OCI-LY3 (cell line): ENCODE data around the gene RTN4IP1.
A peak's percentile ranks its signal among the peaks of the same experiment; 100 is the strongest.
"Not testable (repeated sequence)": the region's sequence is repeated elsewhere in the genome, so short reads cannot be mapped to it uniquely, and the experiment has no call there.

ENCODE experiments used
- H2AFZ ChIP-seq: fragments of 200-600, 300-600 bp; shearing (Covaris generic); 2 replicates; pipeline ENCODE4 v1.6.0; 2014; ENCODE audit warnings: antibody characterized with exemption, low read depth, low read length
- H3K27ac ChIP-seq: fragments of 200-600, 300-600 bp; sonication (generic); 2 replicates; pipeline ENCODE4 v1.5.1; 2014; ENCODE audit warnings: mild to moderate bottlenecking, low read length, moderate library complexity, mixed read lengths
- H3K27me3 ChIP-seq: fragments of 200-600, 300-600 bp; sonication (generic); 2 replicates; pipeline ENCODE4 v1.6.1; 2014; ENCODE audit warnings: low read depth, low read length, mixed read lengths
- H3K36me3 ChIP-seq: fragments of 200-600, 300-600 bp; sonication (generic); replicated peaks from 2 replicates; pipeline ENCODE3; 2014; ENCODE audit warnings: low read depth, low read length, mixed read lengths
- H3K4me1 ChIP-seq: fragments of 300-600, 200-600 bp; sonication (generic); 2 replicates; pipeline ENCODE4 v1.6.1; 2014; ENCODE audit warnings: low read length, mixed read lengths
- H3K4me2 ChIP-seq: fragments of 200-600, 300-600 bp; sonication (generic); 2 replicates; pipeline ENCODE4 v1.6.1; 2014; ENCODE audit warnings: low read length, mixed read lengths
- H3K4me3 ChIP-seq: fragments of 300-600, 200-600 bp; sonication (generic); 2 replicates; pipeline ENCODE4 v1.5.1; 2014; ENCODE audit warnings: antibody characterized with exemption, mild to moderate bottlenecking, low read length, moderate library complexity
- H3K79me2 ChIP-seq: fragments of 300-600, 200-600 bp; shearing (Covaris generic); 2 replicates; pipeline ENCODE4 v1.6.1; 2014; ENCODE audit warnings: mild to moderate bottlenecking, low read length, mixed read lengths
- H3K9ac ChIP-seq: fragments of 300-600, 200-600 bp; shearing (Covaris generic); 2 replicates; pipeline ENCODE4 v1.6.0; 2014; ENCODE audit warnings: mild to moderate bottlenecking, low read length, moderate library complexity
- H3K9me3 ChIP-seq: fragments of 200-600, 300-600 bp; shearing (Covaris generic); 2 replicates; pipeline ENCODE4 v1.6.1; 2014; ENCODE audit warnings: low read length, mixed read lengths; ENCODE audit not compliant: insufficient read depth
- H4K20me1 ChIP-seq: fragments of 200-600, 300-600 bp; sonication (generic); 2 replicates; pipeline ENCODE4 v1.6.1; 2016; ENCODE audit warnings: low read length, mixed read lengths; ENCODE audit not compliant: insufficient read depth
- CTCF ChIP-seq: fragments of 200-600, 300-600 bp; sonication (generic); IDR thresholded peaks from 2 replicates; pipeline ENCODE4 v1.5.1; 2014; ENCODE audit warnings: antibody characterized with exemption, low read length, low read depth
- EZH2phosphoT487 ChIP-seq: fragments of 200-600 bp; shearing (Covaris generic); IDR thresholded peaks from 2 replicates; pipeline ENCODE4 v1.6.1; 2018; ENCODE audit warnings: antibody characterized with exemption, mixed run types, low read depth

RTN4IP1 gene

GRCh38 chr6:106628658-106629102 lies 618 bp downstream of the RTN4IP1 start:
- TF ChIP-seq EZH2phosphoT487: no peak
- no peak for TF ChIP-seq CTCF
- Histone ChIP-seq H3K27me3 (no peaks in the 10 kb centered on the region), H3K9ac (peak overlapping the region; percentile 95), H3K27ac (peak overlapping the region; percentile 100), H3K36me3 (peaks cover 4% of the 10 kb centered on the region), H3K79me2 (peaks cover 61% of the 10 kb centered on the region), H3K4me3 (peak overlapping the region; percentile 96), H4K20me1 (no peaks in the 10 kb centered on the region), H2AFZ (no peak overlapping the region), H3K4me1 (peaks cover 55% of the 10 kb centered on the region), H3K9me3 (no peaks in the 10 kb centered on the region), H3K4me2 (peak overlapping the region; percentile 99)

GRCh38 chr6:106627760-106628159 lies 1.5 kb downstream of the RTN4IP1 start:
- peak overlapping the region; percentile 96 for H3K4me3 ChIP-seq
- peaks cover 52% of the 10 kb centered on the region for H3K79me2 ChIP-seq
- not testable (repeated sequence) for H2AFZ ChIP-seq, H3K9me3 ChIP-seq, H3K27me3 ChIP-seq, H3K36me3 ChIP-seq, H4K20me1 ChIP-seq
- H3K27ac ChIP-seq: peak overlapping the region; percentile 100
- H3K4me1 ChIP-seq: peaks cover 46% of the 10 kb centered on the region
- peak overlapping the region; percentile 95 for H3K9ac ChIP-seq
- H3K4me2 ChIP-seq: peak overlapping the region; percentile 99

GRCh38 chr6:106626485-106626884 lies 2.8 kb downstream of the RTN4IP1 start:
- Histone ChIP-seq H3K9ac (peak overlapping the region; percentile 95), H3K4me1 (peaks cover 36% of the 10 kb centered on the region), H4K20me1 (no peaks in the 10 kb centered on the region), H3K4me3 (peak overlapping the region; percentile 96), H3K27me3 (no peaks in the 10 kb centered on the region), H2AFZ (no peak overlapping the region), H3K9me3 (no peaks in the 10 kb centered on the region), H3K79me2 (peaks cover 39% of the 10 kb centered on the region), H3K36me3 (peaks cover 13% of the 10 kb centered on the region), H3K27ac (peak overlapping the region; percentile 100), H3K4me2 (peak overlapping the region; percentile 99)
- TF ChIP-seq EZH2phosphoT487 (no peak), CTCF (no peak)

GRCh38 chr6:106623039-106623438 lies 6.3 kb downstream of the RTN4IP1 start:
- Histone ChIP-seq H3K27ac (no peak overlapping the region), H3K9ac (no peak overlapping the region), H3K4me3 (no peak overlapping the region), H4K20me1 (no peaks in the 10 kb centered on the region), H3K9me3 (no peaks in the 10 kb centered on the region), H3K36me3 (peaks cover 18% of the 10 kb centered on the region), H3K4me1 (peaks cover 21% of the 10 kb centered on the region), H3K79me2 (peaks cover 17% of the 10 kb centered on the region), H3K27me3 (no peaks in the 10 kb centered on the region), H2AFZ (no peak overlapping the region), H3K4me2 (no peak overlapping the region)
- TF ChIP-seq EZH2phosphoT487: no peak
- TF ChIP-seq CTCF: no peak

GRCh38 chr6:106622412-106622811 lies 6.9 kb downstream of the RTN4IP1 start:
- TF ChIP-seq CTCF (no peak), EZH2phosphoT487 (no peak)
- Histone ChIP-seq H3K27ac (no peak overlapping the region), H2AFZ (no peak overlapping the region), H3K79me2 (peaks cover 14% of the 10 kb centered on the region), H3K4me2 (no peak overlapping the region), H3K9me3 (no peaks in the 10 kb centered on the region), H3K4me1 (peaks cover 18% of the 10 kb centered on the region), H3K27me3 (no peaks in the 10 kb centered on the region), H3K9ac (no peak overlapping the region), H3K36me3 (peaks cover 18% of the 10 kb centered on the region), H3K4me3 (no peak overlapping the region), H4K20me1 (no peaks in the 10 kb centered on the region)
